ENCODE measurements around the gene AUP1.
"Not testable (repeated sequence)": the region's sequence is repeated elsewhere in the genome, so short reads cannot be mapped to it uniquely, and the experiment has no call there.

The AUP1 gene

GRCh38 chr2:74498500-74499266 lies 30.8 kb downstream of the AUP1 start:
- DNase-seq (ENCODE audit: low spot score), result no peak

GRCh38 chr2:74497777-74498499 lies 31.6 kb downstream of the AUP1 start:
- no peak for DNase-seq (ENCODE audit: low spot score)

- no peak for DNase-seq (ENCODE audit: low spot score)
Measured at GRCh38 chr2:74496997-74497776, 32.3 kb downstream of the AUP1 start.

- no peak for DNase-seq (ENCODE audit: low spot score)
Measured at GRCh38 chr2:74495440-74495839, 34.1 kb downstream of the AUP1 start.

GRCh38 chr2:74493546-74493945 lies 36.0 kb downstream of the AUP1 start:
- DNase-seq (ENCODE audit: low spot score), result no peak

- DNase-seq (ENCODE audit: low spot score), result no peak
Measured at GRCh38 chr2:74491648-74492544, 37.6 kb downstream of the AUP1 start.

- DNase-seq (ENCODE audit: low spot score), result no peak
Measured at GRCh38 chr2:74489906-74490305, 39.6 kb downstream of the AUP1 start.

GRCh38 chr2:74488643-74489481 lies 40.6 kb downstream of the AUP1 start:
- DNase-seq (ENCODE audit: low spot score), result no peak

GRCh38 chr2:74486141-74486540 lies 43.4 kb downstream of the AUP1 start:
- no peak for DNase-seq (ENCODE audit: low spot score)

GRCh38 chr2:74483675-74484164 lies 45.8 kb downstream of the AUP1 start:
- not testable (repeated sequence) for DNase-seq (ENCODE audit: low spot score)

GRCh38 chr2:74482801-74483674 lies 46.5 kb downstream of the AUP1 start, which contains the start of the genes CCDC142 and TTC31:
CCDC142 (minus strand) TSS chr2:74482998; CDS start chr2:74482837, 161 bp downstream.
TTC31 (plus strand) TSS chr2:74483081; CDS start chr2:74483096, 15 bp downstream.
- DNase-seq (ENCODE audit: low spot score), result peak; percentile 89

GRCh38 chr2:74481961-74482800 lies 47.3 kb downstream of the AUP1 start:
- DNase-seq (ENCODE audit: low spot score), result peak; percentile 63

GRCh38 chr2:74481431-74481830 lies 48.1 kb downstream of the AUP1 start:
- no peak for DNase-seq (ENCODE audit: low spot score)

All from germinal center (tissue), 1 donor.